IgD-negative memory B cell (primary cell): ENCODE results near the gene PLA2G4B. TPM values are rescaled to one million over a fixed set of nuclear protein-coding genes. Genes with fewer than 3 reads are reported as not detected.
A peak's percentile ranks its signal among the peaks of the same experiment; 100 is the strongest.

Source experiments
- H3K27ac Mint-ChIP-seq, 3 donors: one replicate each; pipeline ENCODE4 v1.8.0; 2020 to 2022; ENCODE audit warnings: mild to moderate bottlenecking in 3 of 3, mixed read lengths in 3 of 3, moderate library complexity in 1 of 3
- H3K27me3 Mint-ChIP-seq: one replicate; pipeline ENCODE4 v1.8.0; 2021; ENCODE audit warnings: mixed read lengths
- H3K36me3 Mint-ChIP-seq: one replicate; pipeline ENCODE4 v1.8.0; 2020; ENCODE audit warnings: mild to moderate bottlenecking, mixed read lengths
- H3K4me1 Mint-ChIP-seq, 3 donors: one replicate each; pipeline ENCODE4 v1.8.0; 2020 to 2022; ENCODE audit warnings: mixed read lengths in 3 of 3, mild to moderate bottlenecking in 1 of 3
- H3K4me3 Mint-ChIP-seq, 4 donors: one replicate each; pipeline ENCODE4 v1.8.0; 2020 to 2022; ENCODE audit warnings: mild to moderate bottlenecking in 4 of 4, mixed read lengths in 4 of 4, moderate library complexity in 3 of 4
- H3K9me3 Mint-ChIP-seq, 3 donors: one replicate each; pipeline ENCODE4 v1.8.0; 2020 to 2021; ENCODE audit warnings: mixed read lengths in 3 of 3, mild to moderate bottlenecking in 1 of 3
- polyA plus RNA-seq: library from polyadenylated mRNA; unstranded; fragments of 300-500 nt; fragmentation: Illumina TruSeq; gene quantifications from one replicate; pipeline ENCODE4 v1.2.3, GENCODE V29; 2021

Gene PLA2G4B
- polyA plus RNA-seq, 1 donor from 2014 or later: 1.3 TPM

DNA sequence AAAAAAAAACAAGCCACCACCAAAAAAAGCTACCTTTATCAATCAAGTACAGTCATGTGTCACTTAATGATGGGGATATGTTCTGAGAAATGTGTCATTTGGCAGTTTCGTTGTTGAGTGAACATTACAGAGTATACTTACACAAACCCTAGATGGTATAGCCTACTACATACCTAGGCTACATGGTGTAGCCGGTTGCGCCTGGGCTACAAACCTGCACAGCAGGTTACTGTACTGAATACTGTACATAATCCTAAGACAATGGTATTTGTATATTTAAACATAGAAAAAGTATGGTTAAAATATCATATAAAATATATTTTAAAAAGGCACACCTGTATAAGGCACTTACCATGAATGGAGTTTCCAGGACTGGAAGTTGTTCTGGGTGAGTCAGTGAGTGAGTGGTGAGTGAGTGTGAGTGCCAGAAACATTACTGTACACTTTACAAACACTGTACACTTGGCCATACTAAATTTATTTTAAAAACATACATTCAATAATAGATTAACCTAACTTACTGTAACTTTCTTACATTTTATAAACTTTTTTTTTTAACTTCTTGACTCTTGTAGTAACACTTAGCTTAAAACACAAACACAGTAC lies 36.7 kb upstream of the PLA2G4B start:
- Mint-ChIP-seq H3K9me3 (no peaks in the 10 kb centered on the region), H3K36me3 (peaks cover 7% of the 10 kb centered on the region), H3K27ac (no peak overlapping the region), H3K4me3 (no peak overlapping the region), H3K4me1 (peaks cover 0 to 2% (median 0%) of the 10 kb centered on the region in 3 donors), H3K27me3 (no peaks in the 10 kb centered on the region)

DNA sequence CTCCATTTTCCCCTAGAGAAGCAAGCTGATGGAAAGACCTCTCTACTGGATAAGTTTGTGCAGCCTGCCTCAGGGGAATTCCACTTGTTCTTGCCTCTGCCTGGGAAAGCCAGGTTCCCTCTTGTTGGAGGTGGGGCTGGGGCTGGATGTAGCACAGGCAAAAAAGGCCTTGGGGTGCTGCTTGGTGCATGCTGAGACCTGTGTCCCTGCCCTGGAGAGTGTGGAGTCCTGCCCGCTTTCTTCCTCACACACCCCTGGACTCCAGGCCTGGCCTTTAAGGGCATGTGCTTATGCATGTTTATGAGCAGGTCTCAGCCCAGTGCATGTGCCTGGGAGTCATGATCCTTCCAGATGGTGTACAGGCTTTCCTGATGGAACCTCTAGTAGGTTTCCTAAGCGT lies 34.3 kb upstream of the PLA2G4B start:
- H3K36me3 Mint-ChIP-seq: peaks cover 7% of the 10 kb centered on the region
- no peaks in the 10 kb centered on the region for H3K9me3 Mint-ChIP-seq
- H3K27me3 Mint-ChIP-seq: no peaks in the 10 kb centered on the region
- H3K4me3 Mint-ChIP-seq: no peak overlapping the region
- H3K27ac Mint-ChIP-seq: no peak overlapping the region
- H3K4me1 Mint-ChIP-seq: no peaks in the 10 kb centered on the region

DNA sequence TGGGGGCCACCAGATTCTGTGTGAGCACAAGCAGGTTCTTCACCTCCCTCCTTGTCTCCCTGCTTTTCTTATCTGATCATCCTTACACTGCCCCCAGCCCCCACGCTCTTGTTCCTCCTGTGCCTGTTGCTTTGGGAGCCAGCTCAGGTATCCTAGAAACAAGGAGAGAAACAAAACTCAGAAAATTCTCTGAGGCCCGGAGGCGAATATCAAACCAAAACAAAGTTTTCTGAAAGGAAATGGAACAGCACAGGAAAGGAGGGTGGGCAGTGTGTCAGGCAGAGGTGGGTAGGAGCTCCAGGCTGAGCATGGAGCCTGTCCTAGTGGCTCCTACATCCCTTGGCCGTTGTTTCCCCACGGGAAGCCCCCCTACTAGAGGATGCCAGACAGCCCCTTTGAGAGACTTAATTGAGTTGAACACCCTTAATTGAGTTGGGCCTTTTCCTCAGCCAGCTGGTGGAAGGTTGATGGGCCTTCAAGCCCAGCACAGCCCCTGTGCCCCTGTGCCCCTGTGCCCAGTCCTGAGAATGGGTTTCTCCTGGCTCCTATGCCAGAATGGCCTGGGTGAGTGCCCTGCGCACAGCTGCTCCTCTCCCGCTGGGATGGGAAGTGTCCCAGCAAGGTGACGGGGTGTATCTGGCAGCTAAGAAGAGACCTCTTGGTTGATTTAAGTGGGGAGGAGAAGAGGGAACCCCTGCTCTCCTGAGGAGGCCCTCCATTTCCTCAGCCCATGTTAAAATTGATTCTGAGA lies 33.6 kb upstream of the PLA2G4B start:
- Mint-ChIP-seq H3K36me3 (peaks cover 7% of the 10 kb centered on the region), H3K4me1 (peaks cover 0 to 3% (median 0%) of the 10 kb centered on the region in 3 donors), H3K4me3 (no peak overlapping the region), H3K9me3 (no peaks in the 10 kb centered on the region), H3K27me3 (no peaks in the 10 kb centered on the region), H3K27ac (no peak overlapping the region)

DNA sequence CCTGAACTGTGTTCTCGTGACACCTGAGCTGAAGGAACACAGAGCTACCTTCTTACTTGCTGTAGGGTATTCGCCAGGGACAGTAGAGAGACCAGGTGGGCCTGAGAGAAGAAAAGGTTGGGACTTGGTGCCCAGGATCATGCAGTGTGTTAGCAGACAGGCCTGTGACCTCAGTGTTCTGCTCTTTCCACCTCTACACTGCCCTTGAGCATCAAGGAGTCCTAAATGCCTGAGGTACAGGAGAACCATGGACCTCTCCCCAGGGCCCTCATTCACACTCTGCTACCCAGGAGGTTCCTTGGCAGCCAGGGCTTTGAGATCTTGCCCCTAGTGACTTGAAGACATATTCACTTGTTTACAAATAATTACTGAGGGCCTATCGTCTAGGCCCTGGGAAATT lies 32.9 kb upstream of the PLA2G4B start:
- Mint-ChIP-seq H3K36me3 (peaks cover 4% of the 10 kb centered on the region), H3K9me3 (no peaks in the 10 kb centered on the region), H3K4me1 (peaks cover 0 to 4% (median 0%) of the 10 kb centered on the region in 3 donors), H3K27ac (no peak overlapping the region), H3K4me3 (no peak overlapping the region), H3K27me3 (no peaks in the 10 kb centered on the region)

DNA sequence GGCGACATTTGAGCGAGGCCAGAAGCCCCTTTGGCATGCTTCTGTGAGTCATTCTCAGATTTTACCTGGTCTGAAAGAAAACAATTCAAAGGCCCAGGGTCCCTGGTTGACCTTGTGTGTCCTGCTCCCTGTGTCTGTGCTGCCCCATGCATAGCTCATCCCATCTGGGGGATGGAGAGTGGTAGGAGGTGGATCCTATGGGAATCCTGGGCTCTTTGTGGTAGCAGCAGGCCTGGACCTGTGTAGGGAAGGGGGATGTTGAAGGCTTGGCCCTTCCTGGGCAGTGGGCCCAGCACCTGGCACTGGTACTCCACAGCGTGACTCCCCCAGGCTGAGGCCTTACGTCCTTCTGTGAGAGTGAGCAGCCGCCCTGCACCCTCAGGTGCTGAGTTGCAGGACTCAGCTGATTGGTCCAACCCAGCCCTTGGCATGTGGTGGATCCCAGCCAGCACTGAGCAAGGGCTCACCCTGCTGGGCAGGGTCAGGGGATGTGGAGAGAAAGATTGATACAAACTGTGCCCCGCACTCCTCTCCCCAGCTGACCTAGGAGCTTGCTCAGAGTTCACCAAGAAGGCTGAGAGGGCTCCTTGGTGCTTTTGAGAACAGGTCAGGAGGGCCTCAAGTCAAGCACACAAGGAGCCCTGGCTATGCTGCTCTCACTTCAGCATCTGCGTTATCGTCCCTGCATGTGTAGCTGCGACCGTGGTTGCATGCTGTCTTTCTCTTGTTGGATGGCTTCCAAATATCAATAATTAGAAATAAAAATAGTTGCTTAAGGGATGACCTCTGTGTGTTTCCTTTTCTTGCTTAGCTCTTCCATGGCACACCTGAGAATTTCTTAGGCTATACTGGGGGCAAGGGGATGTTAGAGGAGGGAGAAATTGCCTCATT lies 32.1 kb upstream of the PLA2G4B start:
- peak overlapping the region in 1 of 4 donors; percentile 22 for H3K4me3 Mint-ChIP-seq
- H3K27ac Mint-ChIP-seq: no peak overlapping the region

DNA sequence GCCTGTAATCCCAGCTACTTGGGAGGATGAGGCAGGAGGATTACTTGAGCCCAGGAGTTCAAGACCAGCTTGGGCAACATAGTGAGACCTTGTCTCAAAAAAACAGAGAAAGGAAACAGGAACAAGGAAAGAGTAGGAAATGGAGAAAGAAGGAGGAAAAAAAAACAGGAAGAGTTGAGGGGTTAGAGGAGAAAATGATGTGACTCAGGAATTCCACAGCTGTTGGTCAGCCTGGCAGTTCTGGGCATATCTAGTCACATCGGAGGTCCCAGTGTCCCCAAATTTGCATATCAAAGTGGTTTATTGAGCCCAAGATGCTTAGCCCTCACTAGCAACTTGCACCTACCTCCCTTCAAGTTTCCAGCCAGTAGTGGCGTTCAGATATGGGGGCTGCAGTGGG lies 29.5 kb upstream of the PLA2G4B start:
- no peak overlapping the region for H3K4me3 Mint-ChIP-seq

More for the DNA sequence above, 32.1 kb upstream of the PLA2G4B start:
- Mint-ChIP-seq H3K36me3 (peaks cover 1% of the 10 kb centered on the region), H3K27me3 (no peaks in the 10 kb centered on the region), H3K9me3 (no peaks in the 10 kb centered on the region), H3K4me1 (peaks cover 5 to 6% (median 5%) of the 10 kb centered on the region in 3 donors)

DNA sequence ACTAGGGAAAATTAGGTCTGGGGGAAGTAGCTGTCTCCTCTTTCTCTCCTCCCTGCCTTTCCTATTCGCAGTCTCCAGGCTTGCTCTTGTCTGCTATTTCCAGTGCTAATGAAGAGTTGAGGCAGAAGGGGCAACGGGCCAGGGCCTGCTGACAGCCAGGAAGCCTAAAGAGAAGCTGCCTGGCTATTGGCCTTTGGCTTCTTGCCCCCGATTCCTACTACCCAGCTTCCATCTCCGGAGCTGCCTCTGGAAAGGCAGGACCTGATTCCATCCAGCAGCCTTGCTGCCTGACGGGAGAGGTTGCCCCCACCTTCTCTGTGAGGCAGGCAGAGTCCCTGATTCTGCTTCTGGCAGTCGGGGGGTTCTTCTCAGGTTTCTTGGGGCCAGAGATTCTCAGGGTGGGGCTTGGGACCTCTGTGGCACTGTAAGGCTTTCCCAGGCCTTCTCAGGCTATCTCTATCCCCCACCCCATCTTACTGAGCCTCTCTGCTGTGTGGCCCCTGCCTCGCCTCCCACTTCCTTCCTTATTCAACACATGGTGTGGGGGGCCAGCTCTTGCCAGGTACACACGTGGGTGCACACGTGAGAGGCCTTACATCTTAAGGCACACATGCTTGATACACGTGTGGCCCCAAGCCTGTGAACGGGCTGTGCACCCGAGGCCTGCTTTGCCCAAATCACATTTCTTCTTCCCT lies 29.0 kb upstream of the PLA2G4B start:
- no peak overlapping the region for H3K4me3 Mint-ChIP-seq

More for the DNA sequence above, 29.5 kb upstream of the PLA2G4B start:
- no peaks in the 10 kb centered on the region for H3K27me3 Mint-ChIP-seq
- H3K9me3 Mint-ChIP-seq: no peaks in the 10 kb centered on the region
- no peak overlapping the region for H3K27ac Mint-ChIP-seq
- H3K4me1 Mint-ChIP-seq: peaks cover 5 to 6% (median 6%) of the 10 kb centered on the region in 3 donors
- peaks cover 1% of the 10 kb centered on the region for H3K36me3 Mint-ChIP-seq

DNA sequence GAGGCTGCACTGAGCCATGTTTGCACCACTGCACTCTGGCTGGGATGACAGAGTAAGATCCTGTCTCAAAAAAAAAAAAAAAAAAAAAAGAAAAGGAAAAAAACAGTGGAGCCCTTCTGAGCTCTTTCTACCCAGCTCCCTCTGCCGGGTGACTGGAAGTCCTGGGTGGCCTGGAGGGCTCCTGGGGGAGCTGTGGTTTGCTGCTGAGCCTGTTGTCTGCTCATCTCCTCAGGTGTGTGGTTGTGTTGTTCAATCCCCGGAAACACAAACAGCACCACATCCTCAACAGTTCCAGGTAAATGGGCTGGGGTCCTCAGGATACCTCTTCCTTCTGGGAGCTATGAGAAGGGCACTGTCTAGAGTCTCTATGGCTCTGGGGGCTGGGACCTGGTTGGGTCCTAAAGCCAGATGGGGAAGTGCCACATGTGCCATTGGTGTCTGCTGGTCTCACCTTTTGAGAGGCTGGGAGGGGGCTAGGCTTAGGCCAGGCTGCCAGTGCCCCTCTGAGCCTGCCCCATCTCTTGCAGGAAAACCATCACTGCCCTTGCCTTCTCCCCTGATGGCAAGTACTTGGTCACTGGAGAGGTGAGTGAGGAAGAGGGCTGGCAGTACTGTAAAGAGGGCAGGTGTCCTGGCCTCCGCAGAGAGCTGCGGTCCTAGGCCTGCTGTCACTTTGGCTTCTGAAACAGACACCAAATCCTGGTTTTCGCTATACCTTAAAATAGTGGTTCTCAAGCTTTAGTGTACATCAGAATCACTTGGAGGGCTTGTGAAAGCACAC lies 27.8 kb upstream of the PLA2G4B start:
- H3K4me1 Mint-ChIP-seq: peaks cover 5 to 6% (median 6%) of the 10 kb centered on the region in 3 donors
- no peaks in the 10 kb centered on the region for H3K27me3 Mint-ChIP-seq
- H3K36me3 Mint-ChIP-seq: peaks cover 1% of the 10 kb centered on the region
- peak overlapping the region in 1 of 4 donors; percentile 22 for H3K4me3 Mint-ChIP-seq
- H3K27ac Mint-ChIP-seq: no peak overlapping the region
- H3K9me3 Mint-ChIP-seq: no peaks in the 10 kb centered on the region

More for the DNA sequence above, 29.0 kb upstream of the PLA2G4B start:
- H3K36me3 Mint-ChIP-seq: peaks cover 1% of the 10 kb centered on the region
- H3K27ac Mint-ChIP-seq: no peak overlapping the region
- no peaks in the 10 kb centered on the region for H3K27me3 Mint-ChIP-seq
- H3K4me1 Mint-ChIP-seq: peaks cover 5 to 6% (median 6%) of the 10 kb centered on the region in 3 donors
- no peaks in the 10 kb centered on the region for H3K9me3 Mint-ChIP-seq

DNA sequence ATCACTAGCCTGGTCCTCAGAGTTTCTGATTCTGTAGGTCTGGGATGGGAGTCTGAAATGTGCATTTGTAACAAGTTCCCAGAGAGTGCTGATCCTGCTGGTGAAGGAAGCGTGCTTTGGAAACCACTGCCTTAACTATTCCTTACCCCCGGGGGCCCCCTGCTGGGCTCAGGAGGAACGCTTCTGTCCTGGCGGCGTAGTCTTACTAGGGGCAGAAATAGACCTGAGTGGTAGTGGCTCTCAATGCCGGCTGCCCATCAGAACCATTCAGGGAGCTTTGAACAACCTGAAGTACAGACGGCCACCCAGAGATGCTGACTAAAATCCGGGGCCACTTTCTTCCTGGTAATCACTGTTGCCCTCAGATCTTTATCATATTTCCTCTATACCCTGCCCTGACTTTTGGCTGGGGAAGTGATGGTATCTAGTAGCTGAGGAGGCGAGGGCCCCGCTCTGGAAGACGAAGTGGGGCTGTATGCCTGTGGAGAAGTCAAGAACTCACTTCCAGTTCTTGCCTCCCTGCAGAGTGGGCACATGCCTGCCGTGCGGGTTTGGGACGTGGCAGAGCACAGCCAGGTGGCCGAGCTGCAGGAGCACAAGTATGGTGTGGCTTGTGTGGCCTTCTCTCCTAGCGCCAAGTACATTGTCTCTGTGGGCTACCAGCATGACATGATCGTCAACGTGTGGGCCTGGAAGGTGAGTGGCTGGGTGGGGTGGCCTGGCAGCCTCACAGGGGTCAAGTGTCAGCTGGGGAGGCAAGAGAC lies 27.0 kb upstream of the PLA2G4B start:
- H3K9me3 Mint-ChIP-seq: no peaks in the 10 kb centered on the region
- no peak overlapping the region for H3K27ac Mint-ChIP-seq
- peaks cover 1% of the 10 kb centered on the region for H3K36me3 Mint-ChIP-seq
- H3K4me1 Mint-ChIP-seq: peaks cover 5 to 6% (median 6%) of the 10 kb centered on the region in 3 donors
- peak overlapping the region in 1 of 4 donors; percentile 22 for H3K4me3 Mint-ChIP-seq
- no peaks in the 10 kb centered on the region for H3K27me3 Mint-ChIP-seq

DNA sequence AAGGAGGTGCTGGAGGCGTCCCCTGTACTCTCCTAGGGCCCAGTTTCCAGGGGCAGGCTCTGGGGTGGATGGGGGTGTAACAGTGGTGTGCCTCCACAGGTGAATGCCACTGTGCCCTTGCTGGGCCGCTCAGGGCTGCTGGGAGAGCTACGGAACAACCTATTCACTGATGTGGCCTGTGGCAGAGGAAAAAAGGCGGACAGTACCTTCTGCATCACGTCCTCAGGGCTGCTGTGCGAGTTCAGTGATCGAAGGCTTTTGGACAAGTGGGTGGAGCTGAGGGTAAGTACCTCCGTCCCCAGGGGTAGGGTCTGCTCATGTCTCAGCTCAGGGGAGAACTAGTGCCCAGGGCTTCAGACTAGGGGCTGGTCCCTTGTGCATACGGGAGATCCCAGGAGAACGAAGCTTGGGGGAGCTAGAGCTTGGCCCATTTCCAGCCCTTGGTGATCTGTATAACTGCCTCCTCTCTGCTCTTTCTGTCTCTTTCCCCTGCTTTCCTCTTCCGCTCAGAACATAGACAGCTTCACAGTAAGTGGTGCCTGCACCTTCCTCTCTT lies 25.7 kb upstream of the PLA2G4B start:
- peaks cover 1% of the 10 kb centered on the region for H3K36me3 Mint-ChIP-seq

DNA sequence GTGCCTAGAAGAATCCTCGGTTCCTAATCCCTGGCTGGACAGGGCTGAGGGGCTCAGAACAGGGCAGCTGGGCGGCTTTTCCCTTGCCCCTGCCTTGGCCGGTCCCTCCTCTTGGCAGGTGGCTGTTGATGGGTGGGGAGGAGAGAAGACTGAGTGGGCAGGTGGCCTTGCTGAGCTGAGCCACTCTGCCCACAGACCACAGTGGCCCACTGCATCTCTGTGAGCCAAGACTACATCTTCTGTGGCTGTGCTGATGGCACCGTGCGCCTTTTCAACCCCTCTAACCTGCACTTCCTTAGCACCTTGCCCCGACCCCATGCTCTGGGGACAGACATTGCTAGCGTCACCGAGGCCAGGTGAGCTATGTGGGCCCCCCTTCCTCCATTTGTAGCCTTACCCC lies 25.2 kb upstream of the PLA2G4B start:
- no peaks in the 10 kb centered on the region for H3K27me3 Mint-ChIP-seq
- H3K36me3 Mint-ChIP-seq: peaks cover 1% of the 10 kb centered on the region
- H3K4me1 Mint-ChIP-seq: peaks cover 5 to 6% (median 6%) of the 10 kb centered on the region in 3 donors
- H3K9me3 Mint-ChIP-seq: no peaks in the 10 kb centered on the region
- H3K27ac Mint-ChIP-seq: no peak overlapping the region
- no peak overlapping the region for H3K4me3 Mint-ChIP-seq

More for the DNA sequence above, 25.7 kb upstream of the PLA2G4B start:
- peak overlapping the region in 1 of 4 donors; percentile 2 for H3K4me3 Mint-ChIP-seq
- H3K27me3 Mint-ChIP-seq: no peaks in the 10 kb centered on the region
- no peak overlapping the region for H3K27ac Mint-ChIP-seq
- H3K9me3 Mint-ChIP-seq: no peaks in the 10 kb centered on the region
- peaks cover 5 to 6% (median 6%) of the 10 kb centered on the region in 3 donors for H3K4me1 Mint-ChIP-seq

DNA sequence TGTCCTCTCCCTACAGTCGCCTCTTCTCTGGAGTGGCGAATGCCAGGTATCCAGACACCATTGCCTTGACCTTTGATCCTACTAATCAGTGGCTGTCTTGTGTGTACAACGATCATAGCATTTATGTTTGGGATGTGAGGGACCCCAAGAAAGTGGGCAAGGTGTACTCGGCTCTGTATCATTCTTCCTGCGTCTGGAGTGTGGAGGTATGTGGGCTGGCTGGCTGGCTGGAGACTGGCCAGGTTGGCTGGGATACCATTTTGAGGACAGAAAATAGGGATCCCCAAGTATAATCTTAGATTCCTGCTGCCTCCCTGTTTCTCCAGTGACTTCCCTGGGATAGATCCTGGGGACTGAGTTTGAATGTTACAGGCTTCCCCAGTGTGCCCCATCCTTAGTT lies 24.1 kb upstream of the PLA2G4B start:
- H3K27ac Mint-ChIP-seq: no peak overlapping the region

DNA sequence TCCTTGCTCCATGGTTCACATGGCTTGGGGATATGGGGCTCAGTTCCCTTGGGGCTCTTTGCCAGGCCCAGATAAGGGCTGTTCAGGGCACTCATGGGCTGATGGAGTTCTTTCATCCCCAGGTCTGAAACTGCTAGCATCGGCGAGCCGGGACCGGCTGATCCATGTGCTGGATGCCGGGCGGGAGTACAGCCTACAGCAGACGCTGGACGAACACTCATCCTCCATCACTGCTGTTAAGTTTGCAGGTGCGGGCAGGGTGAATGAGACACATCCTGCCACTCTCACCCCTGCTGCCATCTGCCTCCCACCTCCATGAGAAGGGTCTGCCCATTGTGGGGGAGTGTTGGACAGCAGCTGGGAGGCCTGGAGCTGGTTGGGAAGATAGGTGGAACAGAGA lies 21.9 kb upstream of the PLA2G4B start:
- Mint-ChIP-seq H3K36me3 (peaks cover 2% of the 10 kb centered on the region), H3K9me3 (no peaks in the 10 kb centered on the region), H3K27me3 (no peaks in the 10 kb centered on the region), H3K4me1 (no peaks in the 10 kb centered on the region), H3K4me3 (no peak overlapping the region), H3K27ac (no peak overlapping the region)

More for the DNA sequence above, 24.1 kb upstream of the PLA2G4B start:
- H3K4me1 Mint-ChIP-seq: peaks cover 5 to 6% (median 6%) of the 10 kb centered on the region in 3 donors
- no peaks in the 10 kb centered on the region for H3K27me3 Mint-ChIP-seq
- H3K4me3 Mint-ChIP-seq: no peak overlapping the region
- H3K9me3 Mint-ChIP-seq: no peaks in the 10 kb centered on the region
- H3K36me3 Mint-ChIP-seq: peaks cover 3% of the 10 kb centered on the region
